ENCODE results near the gene ZSWIM4.

- TF ChIP-seq CTCF (IDR thresholded peaks at IDR 0.05) (no peak), POLR2A (IDR thresholded peaks at IDR 0.05) (no peak)
Observed at GRCh38 chr19:13751436-13751835, 43.8 kb upstream of the ZSWIM4 start.

Measured in right lobe of liver (tissue), 4 donors.